HuH-7.5 (cell line): ENCODE results near the gene HYCC2.
"Not testable (repeated sequence)": the region's sequence is repeated elsewhere in the genome, so short reads cannot be mapped to it uniquely, and the experiment has no call there.

Experiments
- DNase-seq: peaks from one replicate; pipeline ENCODE4 v3.0.0; 2011; ENCODE audit warnings: low spot score

Gene HYCC2

GRCh38 chr2:201071479-201072200 is at the start of gene HYCC2, which contains the start of gene NDUFB3:
Gene HYCC2, minus strand, starts transcription at chr2:201071671. Its CDS starts 47,662 bp downstream, at chr2:201024009.
Gene NDUFB3, plus strand, starts transcription at chr2:201072001. Its CDS starts 6,882 bp downstream, at chr2:201078883.
- peak; percentile 90 for DNase-seq

DNA sequence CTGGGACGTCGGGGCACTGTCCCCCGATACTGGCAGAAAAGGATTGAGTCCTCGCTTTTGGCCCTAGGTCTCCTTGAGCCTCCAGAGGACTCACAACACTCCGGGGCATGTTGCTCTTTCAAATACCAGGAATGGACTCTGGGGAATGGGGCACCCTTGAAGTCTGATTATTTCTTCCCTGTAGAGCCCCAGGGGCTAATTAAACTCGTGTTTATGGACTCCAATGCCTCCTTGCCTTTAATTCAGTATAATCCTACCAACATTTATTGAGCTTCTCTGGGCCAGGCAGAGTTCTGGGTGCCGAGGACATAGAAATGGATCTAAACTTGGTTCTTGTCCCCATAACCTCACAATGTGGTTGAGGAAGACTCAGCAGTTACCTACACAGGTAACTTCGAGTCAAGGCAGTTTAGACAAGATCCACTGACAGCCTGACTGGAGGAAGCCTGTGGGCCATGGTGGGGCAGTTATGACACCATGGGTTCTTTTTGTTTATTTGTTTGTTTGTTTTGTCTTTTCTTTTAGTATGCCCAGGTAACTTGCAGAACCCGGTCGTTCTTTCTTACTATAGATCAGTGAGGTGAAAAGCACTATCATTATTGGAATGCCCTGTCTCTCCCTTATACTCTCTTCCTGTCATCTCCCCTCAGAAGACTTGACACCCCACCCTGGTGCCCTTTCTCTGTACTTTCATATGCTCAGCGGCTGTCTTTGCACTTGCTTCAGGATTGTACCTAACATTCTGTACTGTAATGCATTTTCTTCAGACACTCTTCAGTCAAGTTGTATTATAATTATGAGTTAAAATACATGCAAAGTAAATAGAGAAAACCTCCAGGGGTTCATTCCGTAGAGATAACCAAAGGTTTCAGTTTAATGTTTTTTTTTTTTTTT is 47.7 kb upstream of the HYCC2 start:
- DNase-seq: no peak

DNA sequence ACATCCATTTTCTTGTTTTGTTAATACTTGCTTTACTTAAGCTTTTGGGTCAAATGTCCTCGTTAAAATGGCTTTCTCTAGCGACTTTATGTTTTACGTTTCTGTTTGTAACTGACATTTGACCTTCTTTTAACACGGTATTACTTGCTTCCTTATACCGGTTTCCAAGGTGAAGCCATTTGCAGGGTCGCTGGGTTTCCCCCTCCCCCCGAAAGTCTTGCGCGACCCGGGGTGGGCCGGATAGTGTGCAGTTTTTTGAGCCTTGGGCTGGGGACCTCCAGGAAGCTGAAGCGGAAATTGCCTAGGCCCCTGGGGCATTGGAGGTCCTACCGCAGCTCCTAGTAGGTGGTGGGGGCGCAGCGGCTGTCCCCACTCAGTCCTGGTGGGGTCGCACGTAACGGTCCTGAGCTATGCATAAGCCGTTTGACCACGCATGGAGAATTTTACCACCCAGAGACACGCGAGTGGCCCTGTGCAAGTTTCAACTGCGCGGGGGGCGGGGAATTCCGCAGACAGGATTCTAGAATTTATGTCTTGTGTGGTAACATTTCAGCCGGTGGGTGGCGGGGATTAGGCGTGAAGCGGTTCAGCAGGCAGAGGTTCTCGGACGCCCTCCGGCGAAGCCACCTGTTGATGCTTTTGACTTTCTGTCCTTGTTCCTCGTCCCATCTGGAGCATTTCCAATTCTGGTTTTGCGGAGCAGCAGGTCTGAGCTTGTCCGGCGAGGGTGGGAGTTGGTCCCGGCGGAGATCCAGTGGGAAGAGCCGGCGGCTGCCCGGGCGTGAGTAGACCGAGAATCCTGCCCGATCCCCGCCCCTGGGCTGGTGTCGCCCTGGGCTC is 46.9 kb upstream of the HYCC2 start:
- peak; percentile 50 for DNase-seq

DNA sequence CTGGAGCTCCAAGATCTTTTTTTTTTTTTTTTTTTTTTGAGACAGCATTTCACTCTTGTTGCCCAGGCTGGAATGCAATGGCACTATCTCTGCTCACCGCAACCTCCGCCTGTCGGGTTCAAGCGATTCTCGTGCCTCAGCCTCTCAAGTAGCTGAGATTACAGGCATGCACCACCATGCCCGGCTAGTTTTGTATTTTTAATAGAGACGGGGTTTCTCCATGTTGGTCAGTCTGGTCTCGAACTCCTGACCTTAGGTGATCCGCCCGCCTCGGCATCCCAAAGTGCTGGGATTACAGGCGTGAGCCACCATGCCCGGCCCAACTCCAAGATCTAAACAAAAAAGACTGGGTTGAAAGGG is 46.2 kb upstream of the HYCC2 start:
- not testable (repeated sequence) for DNase-seq

- peak; percentile 32 for DNase-seq
Observed at GRCh38 chr2:201116959-201117734, 45.7 kb upstream of the HYCC2 start.

GRCh38 chr2:201116115-201116958 is 44.9 kb upstream of the HYCC2 start, which contains the start of gene CFLAR:
Gene CFLAR, plus strand, starts transcription at chr2:201116164. Its CDS starts 13,702 bp downstream, at chr2:201129866.
- peak; percentile 57 for DNase-seq

GRCh38 chr2:201114846-201115245 is 43.4 kb upstream of the HYCC2 start:
- DNase-seq: no peak

- DNase-seq: no peak
Observed at GRCh38 chr2:201114350-201114749, 42.9 kb upstream of the HYCC2 start.

- no peak for DNase-seq
Observed at GRCh38 chr2:201111096-201111495, 39.6 kb upstream of the HYCC2 start.

- no peak for DNase-seq
Observed at GRCh38 chr2:201110615-201111014, 39.1 kb upstream of the HYCC2 start.

GRCh38 chr2:201109186-201109585 is 37.7 kb upstream of the HYCC2 start:
- DNase-seq: no peak

DNA sequence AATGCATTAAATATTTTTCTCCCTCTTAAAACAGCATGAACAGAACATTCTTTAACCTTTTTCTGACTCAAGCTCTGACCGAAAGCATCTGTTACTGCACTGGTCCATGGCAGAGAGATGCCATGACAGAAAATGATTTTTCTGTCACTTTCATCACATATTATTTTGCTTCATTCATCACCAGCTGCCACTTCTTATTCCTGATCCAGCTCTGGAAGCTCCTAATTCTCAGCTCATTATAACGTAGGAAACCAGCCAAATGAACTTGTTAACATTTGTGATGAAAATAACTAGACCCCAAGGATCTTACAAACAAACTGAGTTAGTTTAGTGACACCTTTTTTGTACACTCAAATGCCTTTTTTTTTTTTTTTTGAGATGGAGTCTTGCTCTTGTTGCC is 36.9 kb upstream of the HYCC2 start:
- no peak for DNase-seq

DNA sequence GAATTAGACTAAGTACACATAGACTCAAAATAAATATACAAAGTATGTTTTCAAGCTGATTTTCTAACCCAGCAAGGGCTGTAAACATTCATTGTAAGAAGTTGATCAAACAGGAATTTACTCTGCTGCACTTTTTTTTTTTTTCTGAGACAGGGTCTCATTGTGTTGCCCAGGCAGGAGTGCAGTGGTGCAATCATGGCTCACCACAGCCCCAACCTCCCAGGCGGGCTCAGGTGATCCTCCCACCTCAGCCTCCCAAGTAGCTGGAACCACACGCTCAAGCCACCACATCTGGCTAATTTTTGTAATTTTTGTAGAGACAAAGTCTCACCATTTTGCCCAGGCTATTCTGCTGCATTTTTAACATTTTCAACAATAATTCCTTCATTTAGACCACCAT is 36.2 kb upstream of the HYCC2 start:
- DNase-seq: no peak

DNA sequence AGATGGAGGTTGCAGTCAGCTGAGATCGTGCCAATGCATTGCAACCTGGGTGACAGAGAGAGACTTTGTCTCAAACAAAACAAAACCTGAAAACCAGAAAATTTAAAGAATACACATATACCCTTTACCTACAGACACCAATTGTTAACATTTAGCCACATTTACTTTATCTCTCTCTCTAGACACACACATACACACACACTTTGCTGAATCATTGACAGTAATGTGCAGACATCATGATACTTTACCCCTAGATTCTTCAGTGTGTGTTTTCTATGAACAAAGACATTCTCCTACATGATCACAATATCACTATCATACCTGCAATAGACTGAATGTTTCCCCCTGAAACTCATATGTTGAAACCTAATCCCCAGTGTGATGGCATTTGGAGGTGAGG is 34.3 kb upstream of the HYCC2 start:
- no peak for DNase-seq

DNA sequence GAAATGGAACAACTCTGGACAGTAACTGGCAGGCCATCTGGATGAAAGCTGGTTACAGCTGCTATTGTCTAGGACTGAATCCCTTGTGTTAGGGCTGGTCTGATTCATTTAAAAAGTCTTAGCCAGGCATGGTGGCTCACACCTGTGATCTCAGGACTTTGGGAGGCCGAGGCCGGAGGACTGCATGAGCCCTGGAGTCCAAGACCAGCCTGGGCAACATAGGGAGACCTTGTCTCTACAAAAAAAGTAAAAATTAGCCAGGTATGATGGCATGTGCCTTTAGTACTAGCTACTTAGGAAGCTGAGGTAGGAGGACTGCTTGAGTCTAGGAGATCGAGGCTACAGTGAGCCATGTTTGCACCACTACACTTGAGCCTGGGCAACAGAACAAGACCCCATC is 29.0 kb upstream of the HYCC2 start:
- DNase-seq: no peak

DNA sequence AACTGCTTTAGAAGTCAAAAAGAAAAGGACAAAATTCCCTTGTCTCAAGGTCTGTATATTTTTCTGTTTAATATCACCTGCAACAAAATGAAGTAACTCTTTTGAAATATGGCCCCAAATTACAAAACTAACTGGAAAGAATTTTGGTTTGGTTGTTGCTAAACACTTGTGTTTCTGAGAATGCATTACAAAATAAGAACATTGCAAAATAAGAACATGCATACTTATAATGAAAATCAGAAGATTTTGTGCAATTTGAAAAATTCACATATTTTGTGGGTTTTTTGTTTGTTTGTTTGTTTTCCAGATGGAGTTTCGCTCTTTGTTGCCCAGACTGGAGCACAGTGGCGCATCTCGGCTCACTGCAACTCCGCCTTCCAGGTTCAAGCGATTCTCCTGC is 22.1 kb upstream of the HYCC2 start:
- no peak for DNase-seq

DNA sequence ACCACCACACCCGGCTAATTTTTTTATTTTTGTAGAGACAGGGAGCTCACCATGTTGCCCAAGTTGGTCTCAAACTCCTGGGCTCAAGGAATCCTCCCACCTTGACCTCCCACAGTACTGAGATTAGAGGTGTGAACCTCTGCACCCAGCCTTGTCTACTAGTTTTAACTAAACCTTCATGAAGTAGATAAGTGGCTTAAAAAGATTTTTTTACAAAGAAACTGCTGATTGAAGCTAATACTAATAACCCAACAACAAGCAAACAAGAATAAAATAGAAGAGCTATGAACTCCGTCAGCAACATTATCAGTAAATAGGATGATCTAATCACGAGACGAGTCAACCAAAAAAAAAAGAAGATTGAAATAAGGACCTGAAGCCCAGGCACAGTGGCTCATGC is 19.1 kb upstream of the HYCC2 start:
- DNase-seq: no peak

DNA sequence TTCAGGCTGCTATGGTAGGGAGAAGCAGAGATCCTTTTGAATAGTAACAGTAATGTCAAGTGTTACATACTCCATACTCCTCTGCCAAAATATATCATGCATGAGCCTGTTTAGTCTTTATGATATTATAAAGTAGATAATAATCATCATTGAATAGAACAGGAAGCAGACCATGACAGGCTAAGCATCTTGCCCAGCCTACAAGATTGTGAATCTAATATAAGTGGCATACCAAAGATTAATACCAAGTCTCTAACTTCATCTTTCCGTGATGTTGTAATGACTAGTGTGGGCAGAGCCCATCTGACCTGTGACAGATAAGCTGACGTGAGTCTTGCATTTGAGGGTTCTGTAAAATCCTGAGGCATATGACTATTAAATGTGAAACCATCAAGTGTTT is 13.4 kb upstream of the HYCC2 start:
- DNase-seq: no peak

DNA sequence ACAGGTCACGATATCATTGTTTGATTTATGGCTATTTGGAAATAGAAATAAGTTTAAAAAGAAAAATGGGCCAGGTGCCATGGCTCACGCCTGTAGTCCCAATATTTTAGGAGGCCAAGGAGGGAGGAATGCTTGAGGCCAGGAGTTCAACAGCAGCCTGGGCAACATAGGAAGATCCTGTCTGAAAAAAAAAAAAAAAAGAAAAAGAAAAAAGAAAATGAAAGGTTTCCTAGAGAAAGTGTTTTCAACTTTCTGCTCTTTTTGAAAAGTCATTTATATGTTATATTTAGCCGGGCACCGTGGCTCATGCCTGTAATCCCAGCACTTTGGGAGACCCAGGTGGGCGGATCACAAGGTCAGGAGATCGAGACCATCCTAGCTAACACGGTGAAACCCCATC is 3.5 kb upstream of the HYCC2 start:
- no peak for DNase-seq

DNA sequence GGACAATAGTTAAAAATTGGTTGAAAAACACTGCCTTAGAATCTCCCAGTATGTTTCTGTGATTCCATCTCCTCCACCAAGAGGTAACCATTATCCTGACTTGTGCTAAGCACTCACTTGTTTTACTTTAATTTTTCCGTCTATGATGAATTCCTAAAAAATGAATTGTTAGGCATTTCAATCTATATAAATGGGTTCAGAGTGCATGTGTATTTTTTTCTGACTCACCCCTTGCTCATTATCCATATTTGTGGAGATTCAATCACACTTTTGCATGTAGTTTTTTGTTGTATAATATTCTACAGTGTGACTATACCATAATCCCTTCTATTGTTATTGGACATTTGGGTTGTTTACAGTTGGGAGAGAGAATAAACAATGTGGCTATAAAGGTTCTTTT is 1.6 kb upstream of the HYCC2 start:
- no peak for DNase-seq

- no peak for DNase-seq
Observed at GRCh38 chr2:201072201-201072530, 695 bp upstream of the HYCC2 start.
